GM06990 (cell line): ENCODE measurements around the gene MAP3K19.

Experiments used
- DNase-seq: peaks from one replicate; pipeline ENCODE4 v3.0.0-alpha.2; 2011; ENCODE audit not compliant: insufficient read length; ENCODE audit errors: extremely low read depth
- H3K27me3 ChIP-seq: replicated peaks from 2 replicates; pipeline ENCODE4 v1.6.0; 2011; ENCODE audit warnings: low read length; ENCODE audit not compliant: control insufficient read depth, insufficient read depth
- H3K36me3 ChIP-seq: 2 replicates; pipeline ENCODE4 v1.5.1; 2011; ENCODE audit warnings: low read length; ENCODE audit not compliant: control insufficient read depth, insufficient read depth
- H3K4me3 ChIP-seq: replicated peaks from 2 replicates; pipeline ENCODE4 v1.5.1; 2011; ENCODE audit warnings: low read depth, mild to moderate bottlenecking, control low read depth, low read length
- TF ChIP-seq, protein P1 (sequence below): IDR thresholded peaks from 2 replicates; pipeline ENCODE4 v1.5.1; 2011; ENCODE audit warnings: low read length, control low read depth, mild to moderate bottlenecking, inconsistent platforms; ENCODE audit not compliant: insufficient read depth, poor library complexity, severe bottlenecking

MAP3K19 gene

DNA sequence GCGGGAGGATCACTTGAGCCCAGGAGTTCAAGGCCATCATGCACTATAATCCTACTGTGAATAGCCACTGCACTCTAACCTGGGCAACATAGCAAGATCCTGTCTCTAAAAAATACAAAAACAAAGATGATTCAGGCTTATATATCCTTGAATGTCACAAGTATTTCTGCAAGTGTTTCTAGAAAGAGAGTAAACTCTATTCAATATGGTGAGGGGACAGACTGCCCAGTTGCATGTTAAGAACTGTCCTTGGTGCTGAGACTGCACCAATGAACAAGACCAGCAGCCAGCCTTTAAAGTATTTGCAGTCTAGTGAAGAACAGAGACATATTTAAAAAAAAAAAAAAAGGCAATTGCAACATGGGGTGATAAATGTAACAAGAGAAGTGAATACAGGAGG, 16.4 kb downstream of the MAP3K19 start:
- TF ChIP-seq, protein P1, sequence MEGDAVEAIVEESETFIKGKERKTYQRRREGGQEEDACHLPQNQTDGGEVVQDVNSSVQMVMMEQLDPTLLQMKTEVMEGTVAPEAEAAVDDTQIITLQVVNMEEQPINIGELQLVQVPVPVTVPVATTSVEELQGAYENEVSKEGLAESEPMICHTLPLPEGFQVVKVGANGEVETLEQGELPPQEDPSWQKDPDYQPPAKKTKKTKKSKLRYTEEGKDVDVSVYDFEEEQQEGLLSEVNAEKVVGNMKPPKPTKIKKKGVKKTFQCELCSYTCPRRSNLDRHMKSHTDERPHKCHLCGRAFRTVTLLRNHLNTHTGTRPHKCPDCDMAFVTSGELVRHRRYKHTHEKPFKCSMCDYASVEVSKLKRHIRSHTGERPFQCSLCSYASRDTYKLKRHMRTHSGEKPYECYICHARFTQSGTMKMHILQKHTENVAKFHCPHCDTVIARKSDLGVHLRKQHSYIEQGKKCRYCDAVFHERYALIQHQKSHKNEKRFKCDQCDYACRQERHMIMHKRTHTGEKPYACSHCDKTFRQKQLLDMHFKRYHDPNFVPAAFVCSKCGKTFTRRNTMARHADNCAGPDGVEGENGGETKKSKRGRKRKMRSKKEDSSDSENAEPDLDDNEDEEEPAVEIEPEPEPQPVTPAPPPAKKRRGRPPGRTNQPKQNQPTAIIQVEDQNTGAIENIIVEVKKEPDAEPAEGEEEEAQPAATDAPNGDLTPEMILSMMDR: no peak
- Histone ChIP-seq H3K36me3 (no peaks in the 10 kb centered on the region), H3K4me3 (no peak overlapping the region), H3K27me3 (no peaks in the 10 kb centered on the region)
- no peak for DNase-seq

DNA sequence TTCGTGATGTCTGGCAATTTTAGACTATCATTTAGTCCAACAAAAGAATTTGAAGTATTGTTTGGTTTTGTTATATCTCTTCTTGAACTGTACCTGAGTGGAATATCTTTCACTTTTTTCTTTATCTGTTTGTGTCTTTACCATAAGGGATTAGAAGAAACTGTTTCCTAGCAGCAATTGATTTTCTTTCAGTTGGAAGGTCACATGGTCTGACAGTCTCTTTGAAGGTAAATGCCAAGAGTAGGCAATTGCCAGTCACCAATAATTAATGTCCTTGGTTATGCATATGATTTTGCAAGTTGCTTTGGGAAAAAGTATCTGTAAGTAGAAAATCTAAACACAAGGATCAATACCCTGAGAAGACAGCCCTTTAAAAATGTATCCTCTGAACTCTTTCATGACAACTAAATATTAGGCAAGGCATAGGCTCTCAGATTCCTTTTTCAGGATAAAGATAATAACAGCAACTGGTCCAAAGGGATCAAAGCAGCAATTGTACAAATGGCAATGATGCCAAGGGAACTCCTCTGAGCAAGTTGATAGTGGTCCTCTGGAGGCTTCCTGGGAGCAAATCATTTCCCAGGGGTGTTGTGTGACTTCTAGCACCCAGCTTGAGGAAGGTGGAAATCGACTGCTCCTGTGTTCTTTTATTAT, 17.6 kb downstream of the MAP3K19 start:
- H3K27me3 ChIP-seq: no peaks in the 10 kb centered on the region
- no peaks in the 10 kb centered on the region for H3K36me3 ChIP-seq
- TF ChIP-seq, protein P1: no peak
- H3K4me3 ChIP-seq: no peak overlapping the region
- no peak for DNase-seq

DNA sequence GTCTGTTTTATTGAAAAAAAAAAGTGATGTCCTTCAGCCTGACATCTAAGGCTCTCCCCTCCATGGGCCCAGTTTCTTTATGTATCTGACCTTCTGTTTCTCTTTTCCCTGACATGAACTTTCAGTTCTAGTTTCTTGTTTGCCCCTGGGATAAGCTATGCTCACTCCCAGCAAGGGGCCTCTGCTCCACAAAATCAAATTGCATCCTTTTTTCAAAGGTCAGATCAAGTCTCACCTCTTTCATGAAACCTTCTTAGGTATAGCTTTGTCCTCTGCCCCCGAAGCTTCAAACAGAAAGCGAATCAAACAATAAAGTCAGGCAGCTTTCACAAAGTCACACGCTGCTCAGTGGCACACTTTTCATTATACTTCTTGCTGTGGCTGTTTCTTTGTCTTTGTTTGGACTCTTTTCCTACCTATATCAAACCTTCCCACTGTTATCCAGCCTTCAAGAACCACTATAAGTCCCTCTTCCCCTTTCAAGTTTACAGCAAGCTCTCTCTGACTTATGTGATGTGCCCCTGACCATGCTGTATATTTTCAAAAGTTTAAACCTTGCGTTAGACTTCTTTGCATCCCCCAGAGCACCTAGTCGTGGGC, 23.3 kb downstream of the MAP3K19 start:
- Histone ChIP-seq H3K4me3 (no peak overlapping the region), H3K36me3 (no peaks in the 10 kb centered on the region), H3K27me3 (no peaks in the 10 kb centered on the region)
- TF ChIP-seq, protein P1: no peak
- DNase-seq: no peak

DNA sequence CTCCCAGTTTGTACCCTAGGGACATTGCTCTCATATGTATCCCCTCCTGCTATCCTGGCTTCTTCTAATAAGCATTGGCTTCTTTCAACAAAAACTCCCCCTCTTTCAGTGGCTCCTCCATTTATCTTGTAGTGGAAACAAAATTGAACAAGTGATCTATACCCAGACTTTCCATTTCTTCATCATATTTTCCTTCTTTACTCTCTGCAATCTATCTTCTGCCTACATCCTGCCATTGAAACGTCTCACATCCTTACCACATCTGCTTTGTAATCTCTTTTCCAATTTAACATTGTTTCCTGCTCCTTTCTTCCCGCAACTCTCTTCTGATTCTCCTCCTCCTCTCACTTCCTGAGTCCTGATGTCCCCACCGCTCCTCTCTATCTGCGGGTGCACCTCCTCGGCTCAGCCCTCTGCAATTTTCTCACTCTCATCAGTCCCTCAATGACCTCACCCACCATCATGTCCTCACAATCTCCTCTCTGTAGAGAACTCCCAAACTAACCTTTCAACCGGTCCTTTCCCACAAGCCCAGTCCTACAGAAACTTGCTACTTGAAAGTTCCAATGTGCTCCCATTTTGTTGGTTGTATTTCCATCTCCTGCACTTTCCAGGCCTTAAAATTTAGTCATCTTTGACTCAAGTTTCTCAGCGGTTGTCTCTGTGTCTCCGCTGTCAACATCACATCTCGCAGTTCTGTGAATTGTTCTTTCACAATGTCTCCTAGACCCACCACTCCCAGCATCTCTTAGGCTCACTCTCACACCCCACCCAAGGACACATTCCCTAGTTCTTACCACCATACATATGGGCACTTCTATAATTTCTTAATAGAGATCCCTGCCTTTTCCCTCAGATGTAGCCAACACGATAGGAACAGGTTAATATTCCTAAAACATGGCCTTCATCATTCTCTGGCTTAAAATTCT, 24.0 kb downstream of the MAP3K19 start:
- H3K27me3 ChIP-seq: no peaks in the 10 kb centered on the region
- TF ChIP-seq, protein P1: no peak
- no peaks in the 10 kb centered on the region for H3K36me3 ChIP-seq
- H3K4me3 ChIP-seq: no peak overlapping the region
- no peak for DNase-seq

DNA sequence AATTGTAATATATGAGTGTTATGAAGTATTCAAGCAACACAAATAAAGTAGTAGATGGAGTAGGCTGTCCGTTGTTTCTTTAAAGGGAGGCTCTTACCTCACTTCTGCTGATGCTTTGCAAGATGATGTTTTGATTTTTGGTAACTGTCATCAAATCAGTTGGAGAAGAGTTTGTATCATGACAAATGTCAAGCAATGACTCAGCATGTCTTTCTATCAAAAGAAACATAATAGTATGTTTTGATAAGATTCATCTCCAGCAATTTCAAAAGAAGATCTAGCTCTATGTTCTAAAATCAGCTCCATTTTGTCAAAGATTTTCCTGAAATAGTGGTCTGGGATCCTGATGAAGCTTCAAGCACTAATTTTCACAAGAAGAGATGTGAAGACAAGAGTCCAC, 25.6 kb downstream of the MAP3K19 start:
- no peaks in the 10 kb centered on the region for H3K36me3 ChIP-seq
- no peak overlapping the region for H3K4me3 ChIP-seq

More for the DNA sequence above, 25.6 kb downstream of the MAP3K19 start:
- no peaks in the 10 kb centered on the region for H3K27me3 ChIP-seq
- DNase-seq: no peak
- TF ChIP-seq, protein P1: no peak
